Measurements from ENCODE around the gene GRIN3B. TPM values are rescaled to one million over a fixed set of nuclear protein-coding genes. Genes with fewer than 3 reads are reported as not detected.

Gene GRIN3B
- total and polyA plus RNA-seq, 9 of the 15 experiments (the other 6 are each of a cell fraction or from before 2014, with no cell fraction given) = 0.06 to 0.95 (median 0.19) TPM; not detected in 6

DNA sequence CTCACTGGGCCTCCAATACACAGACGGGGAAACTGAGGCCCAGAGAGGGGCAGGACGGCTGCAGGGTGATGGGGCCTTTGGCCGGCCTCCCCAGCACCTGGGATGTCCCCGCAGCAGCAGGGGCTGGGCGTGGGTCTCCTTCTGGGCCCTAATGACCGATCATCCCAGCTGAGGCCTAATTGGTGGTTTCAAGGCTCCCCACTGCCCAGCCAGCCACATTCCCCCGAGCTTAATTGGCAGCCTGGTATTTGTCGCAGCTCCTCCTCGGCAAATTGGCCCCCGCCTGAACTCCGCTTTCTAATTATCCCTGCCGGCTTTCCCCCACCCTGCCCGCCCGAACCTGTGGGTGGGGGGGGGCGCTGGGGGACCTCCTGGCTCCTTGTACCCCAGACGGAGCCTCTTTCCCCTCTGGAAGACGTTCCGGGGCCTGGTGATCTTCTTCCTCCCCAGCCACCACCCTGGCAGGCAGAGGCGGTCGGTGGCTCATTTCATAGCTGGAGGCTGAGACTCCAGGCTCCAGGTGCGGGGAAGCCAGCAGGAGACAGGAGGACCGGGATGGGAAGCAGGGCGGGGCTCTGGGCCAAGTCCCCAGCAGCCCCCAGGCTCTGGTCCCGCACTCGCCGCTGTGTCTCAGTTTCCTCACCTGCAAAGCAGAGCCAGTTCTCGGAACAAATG is 43.3 kb upstream of the GRIN3B start (continued):
- TF ChIP-seq, protein P1, sequence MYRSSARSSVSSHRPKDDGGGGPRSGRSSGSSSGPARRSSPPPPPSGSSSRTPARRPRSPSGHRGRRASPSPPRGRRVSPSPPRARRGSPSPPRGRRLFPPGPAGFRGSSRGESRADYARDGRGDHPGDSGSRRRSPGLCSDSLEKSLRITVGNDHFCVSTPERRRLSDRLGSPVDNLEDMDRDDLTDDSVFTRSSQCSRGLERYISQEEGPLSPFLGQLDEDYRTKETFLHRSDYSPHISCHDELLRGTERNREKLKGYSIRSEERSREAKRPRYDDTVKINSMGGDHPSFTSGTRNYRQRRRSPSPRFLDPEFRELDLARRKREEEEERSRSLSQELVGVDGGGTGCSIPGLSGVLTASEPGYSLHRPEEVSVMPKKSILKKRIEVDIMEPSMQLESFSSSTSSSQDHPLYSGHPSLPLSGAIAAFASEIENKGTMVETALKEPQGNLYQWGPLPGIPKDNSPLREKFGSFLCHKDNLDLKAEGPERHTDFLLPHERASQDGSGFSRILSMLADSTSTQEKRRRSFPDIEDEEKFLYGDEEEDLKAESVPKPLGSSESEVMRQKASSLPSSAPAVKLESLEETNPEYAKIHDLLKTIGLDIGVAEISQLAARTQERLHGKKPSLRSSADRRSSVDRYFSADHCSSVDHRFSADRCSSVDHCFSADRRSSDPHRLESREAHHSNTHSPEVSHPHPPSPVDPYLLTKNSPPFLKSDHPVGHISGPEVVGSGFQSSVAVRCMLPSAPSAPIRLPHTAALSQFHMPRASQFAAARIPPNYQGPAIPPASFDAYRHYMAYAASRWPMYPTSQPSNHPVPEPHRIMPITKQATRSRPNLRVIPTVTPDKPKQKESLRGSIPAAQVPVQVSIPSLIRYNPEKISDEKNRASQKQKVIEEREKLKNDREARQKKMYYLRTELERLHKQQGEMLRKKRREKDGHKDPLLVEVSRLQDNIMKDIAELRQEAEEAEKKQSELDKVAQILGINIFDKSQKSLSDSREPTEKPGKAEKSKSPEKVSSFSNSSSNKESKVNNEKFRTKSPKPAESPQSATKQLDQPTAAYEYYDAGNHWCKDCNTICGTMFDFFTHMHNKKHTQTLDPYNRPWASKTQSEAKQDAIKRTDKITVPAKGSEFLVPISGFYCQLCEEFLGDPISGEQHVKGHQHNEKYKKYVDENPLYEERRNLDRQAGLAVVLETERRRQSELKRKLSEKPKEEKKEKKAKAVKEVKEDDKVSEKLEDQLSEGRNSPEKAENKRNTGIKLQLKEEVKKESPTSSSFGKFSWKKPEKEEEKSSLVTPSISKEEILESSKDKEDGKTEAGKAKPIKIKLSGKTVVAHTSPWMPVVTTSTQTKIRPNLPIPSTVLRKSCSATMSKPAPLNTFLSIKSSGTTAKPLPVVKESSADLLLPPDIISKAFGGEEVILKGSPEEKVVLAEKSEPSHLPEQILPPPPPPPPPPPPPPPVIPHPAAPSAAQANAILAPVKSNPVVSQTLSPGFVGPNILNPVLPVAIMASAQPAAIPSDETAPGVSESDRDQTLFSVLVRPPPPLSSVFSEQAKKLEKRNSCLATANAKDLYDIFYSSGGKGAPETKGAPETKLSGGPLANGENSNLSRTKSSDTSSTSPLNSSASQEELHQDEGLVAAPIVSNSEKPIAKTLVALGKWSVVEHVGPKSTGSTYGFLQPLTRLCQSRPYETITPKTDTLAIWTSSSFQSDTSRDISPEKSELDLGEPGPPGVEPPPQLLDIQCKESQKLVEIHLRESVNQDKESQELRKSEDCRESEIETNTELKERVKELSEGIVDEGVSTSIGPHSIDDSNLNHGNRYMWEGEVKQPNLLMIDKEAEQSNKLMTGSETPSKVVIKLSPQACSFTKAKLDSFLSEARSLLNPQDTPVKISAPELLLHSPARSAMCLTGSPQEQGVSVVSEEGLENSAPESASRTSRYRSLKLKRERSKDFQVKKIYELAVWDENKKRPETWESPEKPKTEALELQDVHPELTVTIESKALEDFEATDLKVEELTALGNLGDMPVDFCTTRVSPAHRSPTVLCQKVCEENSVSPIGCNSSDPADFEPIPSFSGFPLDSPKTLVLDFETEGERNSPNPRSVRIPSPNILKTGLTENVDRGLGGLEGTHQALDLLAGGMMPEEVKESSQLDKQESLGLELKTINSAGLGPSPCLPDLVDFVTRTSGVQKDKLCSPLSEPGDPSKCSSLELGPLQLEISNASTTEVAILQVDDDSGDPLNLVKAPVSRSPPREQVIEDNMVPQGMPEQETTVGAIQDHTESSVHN (IDR thresholded peaks at IDR 0.05; ENCODE audit: borderline replicate concordance in 1 of 2, low read depth in 1 of 2) = no peak

All from K562 (cell line).